Activated CD4-positive, alpha-beta T cell treated with anti-CD3 and anti-CD28 coated beads, Interleukin-2, Interleukin-4, amounts not matched to agents 100 ng/mL and 50 ng/mL, durations not matched to agents 16 hours and 8 hours (primary cell): ENCODE measurements around the gene LONP1.

Source experiments
- DNase-seq: peaks from one replicate; pipeline ENCODE4 v3.0.0-alpha.2; 2020; ENCODE audit warnings: low spot score

The LONP1 gene

GRCh38 chr19:5678071-5678718 lies 41.8 kb downstream of the LONP1 start:
- DNase-seq = no peak

GRCh38 chr19:5677580-5677979 lies 42.4 kb downstream of the LONP1 start:
- no peak for DNase-seq

GRCh38 chr19:5677136-5677535 lies 42.8 kb downstream of the LONP1 start:
- DNase-seq = no peak

- no peak for DNase-seq
Measured at GRCh38 chr19:5676772-5677105, 43.2 kb downstream of the LONP1 start.

GRCh38 chr19:5676105-5676771 lies 43.7 kb downstream of the LONP1 start:
- no peak for DNase-seq

GRCh38 chr19:5674714-5675113 lies 45.2 kb downstream of the LONP1 start:
- no peak for DNase-seq

GRCh38 chr19:5673752-5674151 lies 46.2 kb downstream of the LONP1 start:
- DNase-seq = no peak

- no peak for DNase-seq
Measured at GRCh38 chr19:5672708-5673459, 47.1 kb downstream of the LONP1 start.

- DNase-seq = no peak
Measured at GRCh38 chr19:5671600-5671999, 48.3 kb downstream of the LONP1 start.

- DNase-seq = no peak
Measured at GRCh38 chr19:5669212-5669611, 50.7 kb downstream of the LONP1 start.

GRCh38 chr19:5667751-5668271 lies 52.1 kb downstream of the LONP1 start:
- DNase-seq = no peak

- no peak for DNase-seq
Measured at GRCh38 chr19:5666921-5667610, 52.9 kb downstream of the LONP1 start.

GRCh38 chr19:5665781-5666513 lies 54.0 kb downstream of the LONP1 start:
- no peak for DNase-seq

GRCh38 chr19:5664515-5664914 lies 55.4 kb downstream of the LONP1 start:
- no peak for DNase-seq

GRCh38 chr19:5663904-5664303 lies 56.0 kb downstream of the LONP1 start:
- DNase-seq = no peak

GRCh38 chr19:5661483-5661882 lies 58.5 kb downstream of the LONP1 start:
- no peak for DNase-seq

- DNase-seq = no peak
Measured at GRCh38 chr19:5655412-5655811, 64.5 kb downstream of the LONP1 start.

GRCh38 chr19:5654931-5655330 lies 65.0 kb downstream of the LONP1 start:
- DNase-seq = no peak

- no peak for DNase-seq
Measured at GRCh38 chr19:5652261-5652660, 67.7 kb downstream of the LONP1 start.

- DNase-seq = no peak
Measured at GRCh38 chr19:5651361-5651760, 68.6 kb downstream of the LONP1 start.

- DNase-seq = no peak
Measured at GRCh38 chr19:5648464-5648863, 71.5 kb downstream of the LONP1 start.

- DNase-seq = no peak
Measured at GRCh38 chr19:5646703-5647102, 73.2 kb downstream of the LONP1 start.
